HCT116 (cell line): Measurements from ENCODE around the gene FBXL13. TPM values are rescaled to one million over a fixed set of nuclear protein-coding genes. Genes with fewer than 3 reads are reported as not detected.

Source experiments
- ATAC-seq: fragments of 200-7000 bp; cut with Tn5 transposase; 2 replicates; pipeline ENCODE4 v1.9.1; 2020; ENCODE audit warnings: mild to moderate bottlenecking, moderate library complexity
- BruUV-seq: library from RNA; stranded (reverse); fragments of 400-500 nt; replicated peaks from 2 replicates; lab custom pipeline; 2021; lab: Mats Ljungman, UMichigan
- CTCF ChIA-PET: fragments of 300-600 bp; sonication (Branson Sonifier 250); formaldehyde crosslinking; loops from one replicate; lab custom pipeline; 2021; ENCODE audit warnings: antibody characterized with exemption; lab: Charles Lee
- POLR2A ChIA-PET: fragments of 300-600, 350-600 bp; sonication (Branson Sonifier 250); formaldehyde crosslinking; loops from one replicate; lab custom pipeline; 2021; ENCODE audit warnings: antibody characterized with exemption; lab: Charles Lee
- RAD21 ChIA-PET, 2 experiments: fragments of 300-600 bp; sonication (Branson Sonifier 250); formaldehyde crosslinking; loops; one replicate each; lab custom pipeline; 2023; ENCODE audit warnings: low total read pairs in 2 of 2; ENCODE audit not compliant: uncharacterized antibody in 2 of 2, unreplicated experiment in 2 of 2, low non-redundant PET in 1 of 2; lab: Charles Lee
- DNase-seq: peaks from one replicate; pipeline ENCODE4 v3.0.0-alpha.2; 2010; ENCODE audit warnings: low read depth, low spot score
- H2AFZ ChIP-seq: fragments of 200-600 bp; shearing (Covaris generic), sonication (generic); 2 replicates; pipeline ENCODE4 v1.6.1; 2017; ENCODE audit warnings: low read depth, mixed run types, mixed read lengths, antibody characterized with exemption, low read length; ENCODE audit not compliant: poor library complexity, severe bottlenecking
- H3K27ac ChIP-seq: 2 replicates; pipeline ENCODE4 v1.5.1; 2012; ENCODE audit warnings: low read depth, low read length
- H3K27me3 ChIP-seq: fragments of 200-600 bp; sonication (generic); 2 replicates; pipeline ENCODE4 v1.6.1; 2016; ENCODE audit warnings: mixed run types, low read length, mixed read lengths; ENCODE audit not compliant: insufficient read depth
- H3K36me3 ChIP-seq, 2 experiments: fragments of 200-500 bp in 1 of 2; fragments of 200-600 bp in 1 of 2; sonication (Bioruptor generic) in 1 of 2; sonication (generic) in 1 of 2; 2 replicates each; pipeline versions ENCODE4 v1.5.1 to v1.6.1; 2014 to 2016; ENCODE audit warnings: low read length in 2 of 2, inconsistent platforms in 1 of 2, mixed read lengths in 1 of 2, mixed run types in 1 of 2; ENCODE audit not compliant: insufficient read depth in 2 of 2, control insufficient read depth in 1 of 2
- H3K4me1 ChIP-seq, 2 experiments: fragments of 200-600 bp in 1 of 2; sonication (generic) in 1 of 2; 2 replicates each; pipeline versions ENCODE4 v1.5.1 to v1.6.1; 2012 to 2017; ENCODE audit warnings: low read length in 2 of 2, inconsistent platforms in 1 of 2, mild to moderate bottlenecking in 1 of 2, mixed read lengths in 1 of 2, mixed run types in 1 of 2, moderate library complexity in 1 of 2; ENCODE audit not compliant: insufficient read depth in 2 of 2, control insufficient read depth in 1 of 2
- H3K4me2 ChIP-seq: fragments of 200-600 bp; sonication (generic); 2 replicates; pipeline ENCODE4 v1.6.1; 2017; ENCODE audit warnings: mixed run types, low read length, mixed read lengths
- H3K4me3 ChIP-seq, 2 experiments: fragments of 200-600 bp in 1 of 2; sonication (generic) in 1 of 2; replicated peaks in 1 of 2; 2 replicates each; pipeline ENCODE4 v1.5.1; 2011 to 2016; ENCODE audit warnings: low read length in 2 of 2, control low read depth in 1 of 2, low read depth in 1 of 2, mild to moderate bottlenecking in 1 of 2, mixed read lengths in 1 of 2, mixed run types in 1 of 2
- H3K79me2 ChIP-seq: fragments of 200-600 bp; sonication (generic); 2 replicates; pipeline ENCODE4 v1.6.1; 2017; ENCODE audit warnings: mild to moderate bottlenecking, mixed run types, low read length, moderate library complexity, mixed read lengths; ENCODE audit not compliant: insufficient read depth
- H3K9ac ChIP-seq: fragments of 200-600 bp; sonication (generic); 2 replicates; pipeline ENCODE4 v1.6.1; 2016; ENCODE audit warnings: low read length, mixed read lengths
- H3K9me2 ChIP-seq: fragments of 200-600 bp; sonication (generic), shearing (Covaris generic); 2 replicates; pipeline ENCODE4 v1.6.1; 2017; ENCODE audit warnings: mixed run types, mild to moderate bottlenecking, moderate library complexity; ENCODE audit not compliant: insufficient read depth
- H3K9me3 ChIP-seq, 2 experiments: fragments of 200-500 bp in 1 of 2; fragments of 200-600 bp in 1 of 2; sonication (Bioruptor generic) in 1 of 2; sonication (generic) in 1 of 2; 2 replicates each; pipeline ENCODE4 v1.6.1; 2014 to 2017; ENCODE audit warnings: low read length in 2 of 2, mixed read lengths in 2 of 2, inconsistent platforms in 1 of 2, low read depth in 1 of 2, mild to moderate bottlenecking in 1 of 2, mixed run types in 1 of 2, moderate library complexity in 1 of 2; ENCODE audit not compliant: control insufficient read depth in 1 of 2, insufficient read depth in 1 of 2
- H4K20me1 ChIP-seq: fragments of 200-600 bp; sonication (generic), shearing (Covaris generic); 2 replicates; pipeline ENCODE4 v1.6.1; 2017; ENCODE audit warnings: mixed run types, mild to moderate bottlenecking, moderate library complexity; ENCODE audit not compliant: insufficient read depth
- CEBPB ChIP-seq: IDR thresholded peaks from 2 replicates; pipeline ENCODE4 v1.6.1; 2012; ENCODE audit warnings: low read depth
- JUND ChIP-seq: IDR thresholded peaks from 2 replicates; pipeline ENCODE4 v1.6.1; 2012
- RAD21 ChIP-seq: IDR thresholded peaks from 2 replicates; pipeline ENCODE4 v1.6.1; 2012; ENCODE audit warnings: low read depth, mild to moderate bottlenecking
- SIN3A ChIP-seq: IDR thresholded peaks from 2 replicates; pipeline ENCODE4 v1.6.1; 2012; ENCODE audit warnings: low read depth
- SP1 ChIP-seq: IDR thresholded peaks from 2 replicates; pipeline ENCODE4 v1.6.1; 2012; ENCODE audit warnings: low read depth
- TCF7L2 ChIP-seq: IDR thresholded peaks from 2 replicates; pipeline ENCODE4 v1.7.0; 2011; ENCODE audit warnings: borderline replicate concordance, inconsistent platforms; ENCODE audit not compliant: insufficient read depth, insufficient read length; ENCODE audit errors: extremely low read depth
- intact Hi-C: fragments of 100-400 bp; cut with micrococcal nuclease; formaldehyde crosslinking; loops from 2 replicates; pipeline ENCODE4 v1.10.0; 2022
- total RNA-seq: library from RNA; stranded (reverse); gene quantifications from one replicate; pipeline ENCODE4 v1.2.1, GENCODE V29; 2021; ENCODE audit not compliant: unreplicated experiment
- TF ChIP-seq, protein P1 (sequence below): IDR thresholded peaks from 2 replicates; pipeline ENCODE4 v1.6.1; 2012

FBXL13 gene
- total RNA-seq, 1 experiment from 2014 or later, result 1.0 TPM

DNA sequence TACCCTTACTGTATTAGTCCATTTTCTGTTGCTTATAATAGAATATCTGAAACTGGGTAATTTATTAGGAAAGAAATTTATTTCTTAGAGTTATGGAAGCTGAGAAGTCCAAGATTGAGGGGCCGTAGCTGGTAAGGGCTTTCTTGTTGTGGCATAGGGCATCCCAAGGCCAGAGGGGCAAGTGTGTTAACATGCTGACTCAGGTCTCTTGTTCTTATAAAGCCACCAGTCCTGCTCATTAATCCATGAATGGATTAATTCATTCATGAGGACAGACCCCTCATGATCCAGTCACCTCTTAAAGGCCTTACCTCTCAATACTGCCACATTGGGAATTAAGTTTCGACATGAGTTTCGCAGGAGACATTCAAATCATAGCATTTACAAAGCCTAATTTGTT is 2.7 kb upstream of the FBXL13 start:
- POLR2A ChIA-PET, result no interaction called here
- H3K79me2 ChIP-seq, result peaks cover 57% of the 10 kb centered on the region
- no peak for TF ChIP-seq SIN3A
- TF ChIP-seq TCF7L2, result no peak
- TF ChIP-seq CEBPB, result no peak
- TF ChIP-seq, protein P1, sequence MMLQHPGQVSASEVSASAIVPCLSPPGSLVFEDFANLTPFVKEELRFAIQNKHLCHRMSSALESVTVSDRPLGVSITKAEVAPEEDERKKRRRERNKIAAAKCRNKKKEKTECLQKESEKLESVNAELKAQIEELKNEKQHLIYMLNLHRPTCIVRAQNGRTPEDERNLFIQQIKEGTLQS, result no peak
- no peak for TF ChIP-seq JUND
- CTCF ChIA-PET, result no interaction called here
- H4K20me1 ChIP-seq, result no peaks in the 10 kb centered on the region
- no peaks in the 10 kb centered on the region for H3K27me3 ChIP-seq
- no peak overlapping the region for H3K27ac ChIP-seq
- H3K4me1 ChIP-seq, result peaks cover 3 to 14% of the 10 kb centered on the region in 2 experiments; a peak in 2 of 4 replicates
- no peak overlapping the region for H2AFZ ChIP-seq
- H3K9ac ChIP-seq, result no peak overlapping the region
- ATAC-seq (no peak), DNase-seq (no peak)
- no peaks in the 10 kb centered on the region for H3K9me3 ChIP-seq
- H3K4me2 ChIP-seq, result no peak overlapping the region
- no peak overlapping the region for H3K4me3 ChIP-seq
- no peaks in the 10 kb centered on the region for H3K9me2 ChIP-seq
- RAD21 ChIA-PET, result no interaction called here
- BruUV-seq, result no TSS peak
- H3K36me3 ChIP-seq, result no peaks in the 10 kb centered on the region
- intact Hi-C loops, result loop anchor here (10.0 kb wide), 1 partner anchor 327 kb away; no protein-coding TSS in a partner anchor

DNA sequence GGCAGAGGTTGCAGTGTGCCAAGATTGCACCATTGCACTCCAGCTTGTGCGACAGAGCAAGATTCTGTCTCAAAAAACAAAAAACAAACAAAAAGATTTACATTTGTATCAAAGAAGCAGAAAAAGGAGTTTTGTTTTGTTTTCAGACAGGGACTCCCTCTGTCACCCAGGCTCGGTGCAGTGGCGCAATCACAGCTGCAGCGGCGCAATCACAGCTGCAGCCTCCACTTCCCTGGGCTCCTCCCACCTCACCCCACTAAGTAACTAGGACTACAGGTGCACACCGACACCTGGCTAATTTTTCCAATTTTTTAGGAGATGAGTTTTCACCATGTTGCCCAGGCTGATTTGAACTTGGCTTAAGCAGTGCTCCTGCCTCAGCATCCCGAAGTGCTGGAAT is 2.2 kb upstream of the FBXL13 start:
- ATAC-seq (no peak), DNase-seq (no peak)
- H4K20me1 ChIP-seq, result no peaks in the 10 kb centered on the region
- H3K79me2 ChIP-seq, result peaks cover 52% of the 10 kb centered on the region
- no peaks in the 10 kb centered on the region for H3K9me2 ChIP-seq
- RAD21 ChIA-PET, result no interaction called here
- POLR2A ChIA-PET, result no interaction called here
- H3K36me3 ChIP-seq, result no peaks in the 10 kb centered on the region
- peaks cover 3 to 14% of the 10 kb centered on the region in 2 experiments; a peak in 2 of 4 replicates for H3K4me1 ChIP-seq
- intact Hi-C loops, result loop anchor here (10.0 kb wide), 1 partner anchor 328 kb away; no protein-coding TSS in a partner anchor
- no peaks in the 10 kb centered on the region for H3K9me3 ChIP-seq
- no peak overlapping the region for H3K4me3 ChIP-seq
- 0 out of 2 replicates have a peak overlapping the region, but pooled peaks have one; percentile 81 for H3K4me2 ChIP-seq
- CTCF ChIA-PET, result no interaction called here
- TF ChIP-seq RAD21 (no peak), SIN3A (no peak), JUND (no peak), SP1 (no peak)
- BruUV-seq, result no TSS peak
- H3K27me3 ChIP-seq, result no peaks in the 10 kb centered on the region
- no peak overlapping the region for H3K27ac ChIP-seq
- H2AFZ ChIP-seq, result no peak overlapping the region
- no peak overlapping the region for H3K9ac ChIP-seq
